ENCODE results near the gene TTC39A.
A peak's percentile ranks its signal among the peaks of the same experiment; 100 is the strongest.

The TTC39A gene

GRCh38 chr1:51285055-51285454 lies 45.3 kb downstream of the TTC39A start:
- DNase-seq (ENCODE audit: low read depth in 2 of 2) = no peak
- TF ChIP-seq CTCF (IDR thresholded peaks at IDR 0.05; ENCODE audit: low read depth, low read length) = no peak

GRCh38 chr1:51284487-51284954 lies 45.8 kb downstream of the TTC39A start:
- no peak for TF ChIP-seq CTCF (IDR thresholded peaks at IDR 0.05; ENCODE audit: low read depth, low read length)
- DNase-seq (ENCODE audit: low read depth in 2 of 2) = peak in 1 of 2 donors; percentile 44
- H3K4me3 ChIP-seq (replicated peaks in 1 of 2; ENCODE audit: low read depth in 2 of 2, low read length in 2 of 2) = no peak overlapping the region

More at GRCh38 chr1:51285055-51285454, 45.3 kb downstream of the TTC39A start:
- H3K4me3 ChIP-seq (replicated peaks in 1 of 2; ENCODE audit: low read depth in 2 of 2, low read length in 2 of 2) = no peak overlapping the region

DNA sequence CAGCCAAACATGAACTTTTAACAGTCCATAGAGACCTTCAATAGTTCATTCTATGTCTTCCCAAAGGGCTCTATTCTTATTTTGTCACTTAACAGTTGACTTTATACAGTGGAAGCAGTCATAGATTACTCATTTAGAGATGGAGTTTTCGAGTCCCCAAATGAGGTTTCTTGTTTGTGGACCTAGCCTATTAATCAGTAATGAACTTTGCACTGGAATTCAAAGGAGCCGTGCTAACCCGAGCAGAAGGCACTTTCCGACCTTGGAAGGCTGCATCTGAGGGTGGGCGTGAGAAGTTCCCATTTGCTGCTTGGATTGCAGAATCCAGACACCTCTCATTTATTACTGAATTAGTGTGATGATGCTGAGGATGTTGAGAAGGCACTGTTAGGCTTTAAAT lies 46.4 kb downstream of the TTC39A start:
- no peak for TF ChIP-seq CTCF (IDR thresholded peaks at IDR 0.05; ENCODE audit: low read depth, low read length)
- no peak overlapping the region for H3K4me3 ChIP-seq (replicated peaks in 1 of 2; ENCODE audit: low read depth in 2 of 2, low read length in 2 of 2)
- no peak for DNase-seq (ENCODE audit: low read depth in 2 of 2)

GRCh38 chr1:51282605-51283004 lies 47.8 kb downstream of the TTC39A start:
- DNase-seq (ENCODE audit: low read depth in 2 of 2) = no peak
- H3K4me3 ChIP-seq (replicated peaks in 1 of 2; ENCODE audit: low read depth in 2 of 2, low read length in 2 of 2) = no peak overlapping the region
- no peak for TF ChIP-seq CTCF (IDR thresholded peaks at IDR 0.05; ENCODE audit: low read depth, low read length)

DNA sequence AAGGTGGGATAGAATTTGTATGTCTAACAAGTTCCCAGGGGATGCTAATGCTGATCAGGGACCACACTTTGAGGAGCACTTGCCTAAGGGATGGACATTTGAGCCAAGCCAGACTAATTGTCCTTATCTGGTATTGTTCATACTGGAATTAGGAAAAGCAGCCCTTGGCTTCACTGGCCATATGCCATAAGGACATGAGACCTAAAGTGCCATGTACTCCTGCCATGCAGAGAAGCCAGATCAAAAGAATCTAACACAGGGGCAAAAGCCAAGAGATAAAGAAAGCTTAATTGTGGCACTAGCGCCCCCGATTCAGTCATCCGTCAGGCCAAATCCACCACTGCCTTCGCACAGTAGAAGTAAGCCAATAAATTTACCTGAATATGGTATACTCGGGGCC lies 48.6 kb downstream of the TTC39A start:
- peak in 1 of 2 donors; percentile 28 for DNase-seq (ENCODE audit: low read depth in 2 of 2)
- TF ChIP-seq CTCF (IDR thresholded peaks at IDR 0.05; ENCODE audit: low read depth, low read length) = no peak
- H3K4me3 ChIP-seq (replicated peaks in 1 of 2; ENCODE audit: low read depth in 2 of 2, low read length in 2 of 2) = no peak overlapping the region

DNA sequence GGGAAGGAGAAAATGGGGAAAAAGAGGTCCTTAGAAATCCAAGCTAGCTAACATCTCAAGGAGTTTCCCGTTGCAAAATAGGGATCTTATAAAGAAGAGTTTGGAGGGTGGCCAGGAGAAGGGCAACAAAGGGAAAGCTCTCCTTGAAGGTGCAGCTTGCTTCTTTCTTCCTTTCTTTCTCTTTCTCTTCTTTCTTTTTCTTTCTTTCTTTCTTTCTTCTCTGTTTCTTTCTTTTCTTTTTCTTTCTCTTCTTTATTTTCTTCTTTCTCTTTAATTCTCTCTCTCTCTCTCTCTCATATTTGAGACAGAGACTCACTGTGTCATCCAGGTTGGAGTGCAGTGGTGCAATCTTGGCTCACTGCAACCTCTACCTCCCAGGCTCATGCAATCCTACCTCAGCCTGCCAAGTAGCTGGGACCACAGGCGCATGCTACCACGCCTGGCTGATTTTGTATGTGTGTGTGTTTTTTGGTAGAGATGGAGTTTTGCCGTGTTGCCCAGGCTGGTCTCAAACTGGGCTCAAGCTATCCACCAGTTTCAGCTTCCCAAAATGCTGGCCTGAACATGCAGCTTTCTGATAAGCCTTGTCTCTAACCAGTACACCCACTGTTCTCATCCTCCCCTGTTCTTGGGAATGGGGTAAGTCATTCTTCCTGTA lies 49.9 kb downstream of the TTC39A start:
- no peak for DNase-seq (ENCODE audit: low read depth in 2 of 2)
- no peak overlapping the region for H3K4me3 ChIP-seq (replicated peaks in 1 of 2; ENCODE audit: low read depth in 2 of 2, low read length in 2 of 2)
- TF ChIP-seq CTCF (IDR thresholded peaks at IDR 0.05; ENCODE audit: low read depth, low read length) = no peak

DNA sequence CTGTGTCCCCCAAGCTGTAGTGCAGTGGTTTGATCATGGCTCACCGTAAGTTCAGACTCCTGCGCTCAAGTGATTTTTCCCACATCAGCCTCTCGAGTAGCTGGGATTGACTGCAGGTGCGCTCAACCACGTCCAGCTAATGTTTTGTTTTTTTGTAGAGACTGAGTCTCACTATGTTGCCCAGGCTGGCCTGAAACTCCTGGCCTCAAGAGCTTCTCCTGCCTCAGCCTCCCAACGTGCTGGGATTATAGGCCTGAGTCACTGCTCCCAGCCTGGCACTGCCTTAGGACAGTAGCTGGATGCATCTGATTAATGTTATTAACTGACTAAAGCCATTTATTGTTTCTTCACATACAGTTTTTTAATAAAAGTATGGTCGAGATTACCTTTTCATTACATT lies 54.1 kb downstream of the TTC39A start:
- no peak for TF ChIP-seq CTCF (IDR thresholded peaks at IDR 0.05; ENCODE audit: low read depth, low read length)
- H3K4me3 ChIP-seq (replicated peaks in 1 of 2; ENCODE audit: low read depth in 2 of 2, low read length in 2 of 2) = no peak overlapping the region
- DNase-seq (ENCODE audit: low read depth in 2 of 2) = no peak

Measured in cardiac fibroblast (primary cell).